Measurements from ENCODE around the gene NCOR1.

Gene NCOR1

GRCh38 chr17:16052486-16052885 lies 162.8 kb downstream of the NCOR1 start:
- no peak overlapping the region for H3K9ac ChIP-seq (ENCODE audit: low read length in 5 of 5)
- no peak overlapping the region for H3K4me3 ChIP-seq (ENCODE audit: low read depth in 1 of 5, low read length in 5 of 5)
- no peaks in the 10 kb centered on the region for H3K4me1 ChIP-seq (ENCODE audit: control insufficient read depth in 5 of 5, insufficient read depth in 5 of 5, low read length in 5 of 5)
- peaks cover 25 to 62% (median 45%) of the 10 kb centered on the region in 5 donors for H3K36me3 ChIP-seq (ENCODE audit: control insufficient read depth in 5 of 5, insufficient read depth in 5 of 5, low read length in 5 of 5)
- no peaks in the 10 kb centered on the region for H3K9me3 ChIP-seq (ENCODE audit: control insufficient read depth in 5 of 5, low read length in 5 of 5)
- no peaks in the 10 kb centered on the region for H3K27me3 ChIP-seq (ENCODE audit: control insufficient read depth in 5 of 5, insufficient read depth in 4 of 5, low read length in 5 of 5)
- H3K27ac ChIP-seq (ENCODE audit: low read depth, low read length), result no peak overlapping the region

- H3K9me3 ChIP-seq (ENCODE audit: control insufficient read depth in 5 of 5, low read length in 5 of 5), result no peaks in the 10 kb centered on the region
- H3K27ac ChIP-seq (ENCODE audit: low read depth, low read length), result no peak overlapping the region
- peaks cover 31 to 63% (median 44%) of the 10 kb centered on the region in 5 donors for H3K36me3 ChIP-seq (ENCODE audit: control insufficient read depth in 5 of 5, insufficient read depth in 5 of 5, low read length in 5 of 5)
- no peak overlapping the region for H3K4me3 ChIP-seq (ENCODE audit: low read depth in 1 of 5, low read length in 5 of 5)
- no peaks in the 10 kb centered on the region for H3K4me1 ChIP-seq (ENCODE audit: control insufficient read depth in 5 of 5, insufficient read depth in 5 of 5, low read length in 5 of 5)
- no peaks in the 10 kb centered on the region for H3K27me3 ChIP-seq (ENCODE audit: control insufficient read depth in 5 of 5, insufficient read depth in 4 of 5, low read length in 5 of 5)
- no peak overlapping the region for H3K9ac ChIP-seq (ENCODE audit: low read length in 5 of 5)
Observed at GRCh38 chr17:16050844-16051243, 164.5 kb downstream of the NCOR1 start.

GRCh38 chr17:16048811-16049449 lies 166.4 kb downstream of the NCOR1 start:
- peaks cover 34 to 59% (median 47%) of the 10 kb centered on the region in 5 donors for H3K36me3 ChIP-seq (ENCODE audit: control insufficient read depth in 5 of 5, insufficient read depth in 5 of 5, low read length in 5 of 5)

GRCh38 chr17:16046966-16047365 lies 168.4 kb downstream of the NCOR1 start:
- Histone ChIP-seq H3K9me3 (ENCODE audit: control insufficient read depth in 5 of 5, low read length in 5 of 5) (no peaks in the 10 kb centered on the region), H3K4me1 (ENCODE audit: control insufficient read depth in 5 of 5, insufficient read depth in 5 of 5, low read length in 5 of 5) (no peaks in the 10 kb centered on the region), H3K36me3 (ENCODE audit: control insufficient read depth in 5 of 5, insufficient read depth in 5 of 5, low read length in 5 of 5) (peaks cover 41 to 71% (median 61%) of the 10 kb centered on the region in 5 donors), H3K4me3 (ENCODE audit: low read depth in 1 of 5, low read length in 5 of 5) (no peak overlapping the region), H3K9ac (ENCODE audit: low read length in 5 of 5) (no peak overlapping the region), H3K27ac (ENCODE audit: low read depth, low read length) (no peak overlapping the region), H3K27me3 (ENCODE audit: control insufficient read depth in 5 of 5, insufficient read depth in 4 of 5, low read length in 5 of 5) (no peaks in the 10 kb centered on the region)

More at GRCh38 chr17:16048811-16049449, 166.4 kb downstream of the NCOR1 start:
- no peaks in the 10 kb centered on the region for H3K27me3 ChIP-seq (ENCODE audit: control insufficient read depth in 5 of 5, insufficient read depth in 4 of 5, low read length in 5 of 5)
- H3K9me3 ChIP-seq (ENCODE audit: control insufficient read depth in 5 of 5, low read length in 5 of 5), result no peaks in the 10 kb centered on the region
- H3K27ac ChIP-seq (ENCODE audit: low read depth, low read length), result no peak overlapping the region
- H3K4me3 ChIP-seq (ENCODE audit: low read depth in 1 of 5, low read length in 5 of 5), result no peak overlapping the region
- no peak overlapping the region for H3K9ac ChIP-seq (ENCODE audit: low read length in 5 of 5)
- H3K4me1 ChIP-seq (ENCODE audit: control insufficient read depth in 5 of 5, insufficient read depth in 5 of 5, low read length in 5 of 5), result no peaks in the 10 kb centered on the region

GRCh38 chr17:16044487-16044886 lies 170.8 kb downstream of the NCOR1 start:
- Histone ChIP-seq H3K9me3 (ENCODE audit: control insufficient read depth in 5 of 5, low read length in 5 of 5) (no peaks in the 10 kb centered on the region), H3K4me1 (ENCODE audit: control insufficient read depth in 5 of 5, insufficient read depth in 5 of 5, low read length in 5 of 5) (no peaks in the 10 kb centered on the region), H3K27ac (ENCODE audit: low read depth, low read length) (no peak overlapping the region), H3K27me3 (ENCODE audit: control insufficient read depth in 5 of 5, insufficient read depth in 4 of 5, low read length in 5 of 5) (no peaks in the 10 kb centered on the region), H3K4me3 (ENCODE audit: low read depth in 1 of 5, low read length in 5 of 5) (no peak overlapping the region), H3K36me3 (ENCODE audit: control insufficient read depth in 5 of 5, insufficient read depth in 5 of 5, low read length in 5 of 5) (peaks cover 45 to 84% (median 75%) of the 10 kb centered on the region in 5 donors), H3K9ac (ENCODE audit: low read length in 5 of 5) (no peak overlapping the region)

GRCh38 chr17:16040710-16041251 lies 174.6 kb downstream of the NCOR1 start:
- Histone ChIP-seq H3K27me3 (ENCODE audit: control insufficient read depth in 5 of 5, insufficient read depth in 4 of 5, low read length in 5 of 5) (no peaks in the 10 kb centered on the region), H3K36me3 (ENCODE audit: control insufficient read depth in 5 of 5, insufficient read depth in 5 of 5, low read length in 5 of 5) (peaks cover 53 to 86% (median 72%) of the 10 kb centered on the region in 5 donors), H3K27ac (ENCODE audit: low read depth, low read length) (no peak overlapping the region), H3K4me3 (ENCODE audit: low read depth in 1 of 5, low read length in 5 of 5) (no peak overlapping the region), H3K4me1 (ENCODE audit: control insufficient read depth in 5 of 5, insufficient read depth in 5 of 5, low read length in 5 of 5) (no peaks in the 10 kb centered on the region), H3K9ac (ENCODE audit: low read length in 5 of 5) (no peak overlapping the region), H3K9me3 (ENCODE audit: control insufficient read depth in 5 of 5, low read length in 5 of 5) (no peaks in the 10 kb centered on the region)

GRCh38 chr17:16037636-16038035 lies 177.7 kb downstream of the NCOR1 start:
- no peaks in the 10 kb centered on the region for H3K4me1 ChIP-seq (ENCODE audit: control insufficient read depth in 5 of 5, insufficient read depth in 5 of 5, low read length in 5 of 5)
- H3K9me3 ChIP-seq (ENCODE audit: control insufficient read depth in 5 of 5, low read length in 5 of 5), result no peaks in the 10 kb centered on the region
- H3K9ac ChIP-seq (ENCODE audit: low read length in 5 of 5), result no peak overlapping the region
- peaks cover 48 to 91% (median 74%) of the 10 kb centered on the region in 5 donors for H3K36me3 ChIP-seq (ENCODE audit: control insufficient read depth in 5 of 5, insufficient read depth in 5 of 5, low read length in 5 of 5)
- H3K4me3 ChIP-seq (ENCODE audit: low read depth in 1 of 5, low read length in 5 of 5), result no peak overlapping the region
- H3K27ac ChIP-seq (ENCODE audit: low read depth, low read length), result no peak overlapping the region
- H3K27me3 ChIP-seq (ENCODE audit: control insufficient read depth in 5 of 5, insufficient read depth in 4 of 5, low read length in 5 of 5), result no peaks in the 10 kb centered on the region

- Histone ChIP-seq H3K27me3 (ENCODE audit: control insufficient read depth in 5 of 5, insufficient read depth in 4 of 5, low read length in 5 of 5) (no peaks in the 10 kb centered on the region), H3K36me3 (ENCODE audit: control insufficient read depth in 5 of 5, insufficient read depth in 5 of 5, low read length in 5 of 5) (peaks cover 53 to 95% (median 79%) of the 10 kb centered on the region in 5 donors), H3K9me3 (ENCODE audit: control insufficient read depth in 5 of 5, low read length in 5 of 5) (no peaks in the 10 kb centered on the region), H3K27ac (ENCODE audit: low read depth, low read length) (no peak overlapping the region), H3K4me3 (ENCODE audit: low read depth in 1 of 5, low read length in 5 of 5) (no peak overlapping the region), H3K4me1 (ENCODE audit: control insufficient read depth in 5 of 5, insufficient read depth in 5 of 5, low read length in 5 of 5) (no peaks in the 10 kb centered on the region), H3K9ac (ENCODE audit: low read length in 5 of 5) (no peak overlapping the region)
Observed at GRCh38 chr17:16036261-16036660, 179.1 kb downstream of the NCOR1 start.

- no peaks in the 10 kb centered on the region for H3K27me3 ChIP-seq (ENCODE audit: control insufficient read depth in 5 of 5, insufficient read depth in 4 of 5, low read length in 5 of 5)
- H3K9ac ChIP-seq (ENCODE audit: low read length in 5 of 5), result no peak overlapping the region
- no peak overlapping the region for H3K4me3 ChIP-seq (ENCODE audit: low read depth in 1 of 5, low read length in 5 of 5)
- no peak overlapping the region for H3K27ac ChIP-seq (ENCODE audit: low read depth, low read length)
- peaks cover 69 to 96% (median 86%) of the 10 kb centered on the region in 5 donors for H3K36me3 ChIP-seq (ENCODE audit: control insufficient read depth in 5 of 5, insufficient read depth in 5 of 5, low read length in 5 of 5)
- H3K9me3 ChIP-seq (ENCODE audit: control insufficient read depth in 5 of 5, low read length in 5 of 5), result no peaks in the 10 kb centered on the region
- H3K4me1 ChIP-seq (ENCODE audit: control insufficient read depth in 5 of 5, insufficient read depth in 5 of 5, low read length in 5 of 5), result no peaks in the 10 kb centered on the region
Observed at GRCh38 chr17:16033729-16034349, 181.5 kb downstream of the NCOR1 start.

Data from subcutaneous abdominal adipose tissue (tissue), 5 donors.